GM18505 (cell line): Measurements from ENCODE around the gene PACS2.

ENCODE experiments used
- ATAC-seq: cut with Tn5 transposase; IDR thresholded peaks from one replicate; pipeline ENCODE4 v1.9.1; 2021; ENCODE audit not compliant: unreplicated experiment
- POLR2A ChIP-seq: IDR thresholded peaks from 4 replicates; pipeline ENCODE4 v1.6.1; 2011; ENCODE audit warnings: borderline replicate concordance; ENCODE audit not compliant: insufficient read depth, insufficient read length; ENCODE audit errors: extremely low read depth

PACS2 gene

DNA sequence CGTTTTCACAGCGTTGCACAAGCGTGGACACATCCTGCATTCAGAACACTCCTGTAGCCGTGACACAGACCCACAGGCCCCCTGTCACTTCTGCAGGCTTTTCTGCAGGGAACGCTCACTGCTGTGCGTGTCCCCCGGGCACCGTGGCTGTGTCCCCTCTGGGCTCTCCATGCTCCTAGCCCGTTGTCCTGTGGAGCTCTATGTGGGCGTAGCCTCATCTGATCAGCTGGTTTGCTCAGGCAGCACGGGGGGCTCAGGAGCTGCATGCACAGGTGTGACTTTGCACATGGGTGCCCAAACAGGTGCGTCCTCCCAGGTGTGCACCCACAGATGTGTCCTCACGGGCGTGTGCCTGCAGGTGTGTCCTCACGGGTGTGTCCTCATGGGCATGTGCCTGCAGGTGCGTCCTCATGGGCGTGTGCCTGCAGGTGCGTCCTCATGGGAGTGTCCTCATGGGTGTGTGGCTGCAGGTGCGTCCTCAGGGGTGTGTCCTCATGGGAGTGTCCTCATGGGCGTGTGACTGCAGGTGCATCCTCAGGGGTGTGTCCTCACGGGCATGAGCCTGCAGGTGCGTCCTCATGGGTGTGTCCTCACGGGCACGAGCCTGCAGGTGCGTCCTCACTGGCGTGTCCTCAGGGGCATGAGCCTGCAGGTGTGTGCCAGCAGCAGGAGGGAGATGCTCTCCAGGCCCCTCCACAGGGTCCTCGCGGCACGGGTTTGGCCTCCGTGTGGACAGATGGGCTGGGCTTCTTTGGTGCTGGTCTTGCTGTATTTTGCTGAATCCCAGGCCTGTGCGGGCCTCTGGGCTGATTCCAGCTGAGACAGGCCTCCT, 122.6 kb downstream of the PACS2 start:
- ATAC-seq, result no peak
- no peak for TF ChIP-seq POLR2A

GRCh38 chr14:105437723-105438500, 123.4 kb downstream of the PACS2 start:
- no peak for ATAC-seq
- TF ChIP-seq POLR2A, result no peak

GRCh38 chr14:105439179-105439578, 124.6 kb downstream of the PACS2 start:
- TF ChIP-seq POLR2A, result no peak
- no peak for ATAC-seq

GRCh38 chr14:105439710-105440553, 125.4 kb downstream of the PACS2 start:
- no peak for TF ChIP-seq POLR2A
- no peak for ATAC-seq

DNA sequence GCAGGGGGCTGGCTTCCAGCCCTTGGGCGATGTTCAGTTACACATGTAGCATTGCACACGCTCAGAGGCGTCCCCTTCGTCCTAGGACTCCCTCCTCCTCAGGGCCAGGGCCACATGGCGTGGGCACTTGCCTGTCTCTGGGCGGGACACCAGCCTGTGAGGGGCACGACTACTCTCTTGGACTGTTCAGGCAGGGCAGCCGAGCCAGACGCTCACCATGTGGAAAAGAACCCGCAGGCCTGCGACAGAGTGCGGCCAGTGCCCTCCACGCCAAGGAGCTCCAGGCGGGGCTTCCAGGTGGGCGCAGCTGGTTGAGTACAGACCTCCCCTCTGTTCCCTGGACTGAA, 126.0 kb downstream of the PACS2 start:
- TF ChIP-seq POLR2A, result no peak
- ATAC-seq, result no peak

DNA sequence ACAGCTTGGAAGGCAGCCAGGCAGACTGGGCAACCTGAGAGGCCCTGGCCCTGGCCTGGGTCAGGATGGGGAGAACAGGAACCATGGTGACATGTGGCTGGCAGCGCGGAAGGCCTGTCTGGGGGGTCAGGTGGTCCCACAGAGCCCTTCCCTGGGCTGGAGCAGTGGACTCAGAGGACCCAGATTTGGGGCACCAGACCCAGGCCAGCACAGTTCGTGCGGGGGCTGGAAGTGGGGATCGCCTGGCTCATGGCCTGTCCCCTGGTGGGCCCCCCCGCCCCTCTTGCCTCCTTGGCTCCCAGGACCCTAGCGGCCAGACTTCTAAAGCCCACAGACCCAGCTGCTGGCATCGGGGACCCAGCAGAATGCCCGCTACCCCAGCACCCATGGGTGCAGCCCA, 126.4 kb downstream of the PACS2 start:
- no peak for TF ChIP-seq POLR2A
- ATAC-seq, result no peak

- no peak for TF ChIP-seq POLR2A
- ATAC-seq, result no peak
Observed at GRCh38 chr14:105442125-105442524, 127.6 kb downstream of the PACS2 start.

- TF ChIP-seq POLR2A, result no peak
- no peak for ATAC-seq
Observed at GRCh38 chr14:105442834-105443233, 128.3 kb downstream of the PACS2 start.

DNA sequence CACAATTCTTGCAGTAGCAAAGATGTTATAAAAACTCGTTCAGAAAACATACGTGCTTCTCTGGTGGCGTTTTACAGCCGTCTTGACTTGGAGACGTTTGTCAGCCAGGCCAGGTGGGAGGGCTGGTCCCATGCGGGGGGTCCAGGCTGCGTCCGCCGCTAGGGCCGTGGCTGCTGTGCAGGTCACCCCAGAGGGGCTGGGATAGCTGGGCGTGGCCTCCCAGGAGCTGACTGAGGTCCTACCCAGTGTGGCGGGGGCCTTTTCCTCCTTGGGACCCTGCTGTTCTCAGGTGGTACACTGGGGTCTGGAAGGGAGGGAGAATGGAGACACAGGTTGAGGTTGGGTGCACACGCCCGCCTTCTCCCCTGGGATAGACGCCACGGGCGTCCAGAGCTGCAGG, 130.3 kb downstream of the PACS2 start:
- no peak for TF ChIP-seq POLR2A
- ATAC-seq, result no peak

GRCh38 chr14:105445290-105445689, 130.7 kb downstream of the PACS2 start:
- no peak for ATAC-seq
- TF ChIP-seq POLR2A, result no peak

DNA sequence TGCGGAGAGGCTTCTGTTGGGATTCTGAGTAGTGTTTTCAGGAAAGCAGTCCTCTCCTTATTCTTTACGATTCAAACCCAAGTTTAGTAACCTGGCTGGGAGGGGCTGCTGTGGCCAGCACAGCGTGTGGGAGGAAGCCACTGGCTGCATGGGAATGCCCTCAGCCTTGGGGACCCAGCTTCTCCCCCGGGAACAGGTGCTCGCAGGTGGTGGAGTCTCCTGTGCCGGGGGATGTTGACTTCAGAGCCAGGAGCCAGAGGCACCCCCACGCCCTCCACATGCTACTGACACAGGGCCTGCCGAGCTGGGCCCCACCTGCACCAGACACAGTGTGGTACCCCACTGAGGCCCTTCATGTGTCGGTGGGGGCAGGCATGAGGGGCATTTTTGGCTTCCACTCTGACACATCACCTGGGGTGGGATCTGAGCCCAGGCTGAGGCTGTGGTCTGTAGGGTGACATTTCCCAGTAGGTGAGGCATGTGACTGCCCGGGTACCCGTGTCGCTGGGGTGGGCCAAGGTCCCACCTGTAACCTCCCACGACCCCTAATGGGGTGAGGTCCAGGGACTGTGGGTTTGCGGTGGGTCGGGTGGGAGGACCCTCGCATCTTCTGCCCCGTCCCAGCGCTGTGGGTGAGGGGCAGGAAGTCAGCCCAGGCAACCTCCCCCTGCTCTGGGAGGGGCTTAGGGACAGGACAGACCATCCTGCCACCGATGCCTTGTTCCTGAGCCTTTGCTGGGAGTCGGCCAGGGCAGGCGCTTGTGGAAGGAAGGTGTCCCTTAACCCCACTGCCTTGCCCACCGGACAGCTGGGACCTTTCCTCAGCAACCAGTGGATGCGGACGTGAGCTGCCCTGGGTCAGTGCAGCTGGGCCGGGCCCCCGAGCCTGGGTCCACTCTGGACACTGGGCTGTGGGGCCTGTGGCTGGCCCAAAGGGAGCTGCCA, 131.6 kb downstream of the PACS2 start:
- no peak for ATAC-seq
- TF ChIP-seq POLR2A, result no peak

DNA sequence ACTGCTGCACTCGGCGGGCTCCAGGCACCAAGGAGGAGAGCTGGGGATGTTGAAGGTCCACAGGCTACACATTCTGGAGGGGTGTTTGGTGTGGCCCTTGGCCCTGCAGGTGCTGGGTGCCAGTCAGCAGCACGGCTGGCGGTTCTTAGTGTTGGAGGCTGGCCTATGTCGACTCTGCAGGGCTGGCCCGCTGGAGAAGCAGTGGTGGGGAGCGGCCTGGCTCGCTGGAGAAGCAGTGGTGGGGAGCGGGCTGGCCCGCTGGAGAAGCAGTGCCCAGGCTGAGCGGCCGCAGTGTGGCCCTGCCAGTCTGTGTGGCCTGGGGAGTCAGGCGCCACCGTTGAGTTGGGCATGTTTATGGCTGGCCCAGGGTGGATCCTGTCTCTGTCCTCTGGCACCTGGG, 132.4 kb downstream of the PACS2 start:
- TF ChIP-seq POLR2A, result no peak
- ATAC-seq, result no peak
